Mesodermal cell (in vitro differentiated cells): ENCODE measurements around the gene IGLON5. TPM values are rescaled to one million over a fixed set of nuclear protein-coding genes. Genes with fewer than 3 reads are reported as not detected.
A peak's percentile ranks its signal among the peaks of the same experiment; 100 is the strongest.

ENCODE experiments used
- H3K27ac ChIP-seq: 2 replicates; pipeline ENCODE4 v1.7.0; 2013; ENCODE audit warnings: mild to moderate bottlenecking, low read depth, low read length, moderate library complexity; ENCODE audit not compliant: severe bottlenecking
- H3K36me3 ChIP-seq: 2 replicates; pipeline ENCODE4 v1.7.1; 2013; ENCODE audit warnings: mild to moderate bottlenecking, low read length, moderate library complexity; ENCODE audit not compliant: control insufficient read depth, insufficient read depth
- H3K4me1 ChIP-seq: one replicate; pipeline ENCODE4 v1.7.1; 2013; ENCODE audit warnings: mild to moderate bottlenecking, low read length; ENCODE audit not compliant: insufficient read depth, control insufficient read depth, poor library complexity, severe bottlenecking
- H3K4me3 ChIP-seq: 2 replicates; pipeline ENCODE4 v1.7.0; 2013; ENCODE audit warnings: low read length, control low read depth, mild to moderate bottlenecking; ENCODE audit not compliant: insufficient read depth, poor library complexity, severe bottlenecking; ENCODE audit errors: extremely low read depth
- H3K9me3 ChIP-seq: 2 replicates; pipeline ENCODE4 v1.7.1; 2013; ENCODE audit warnings: mild to moderate bottlenecking, low read length, moderate library complexity; ENCODE audit not compliant: control insufficient read depth
- WGBS, 2 experiments: methylation state at CpG; one replicate each; pipeline ENCODE4 v1.1.5; 2013; ENCODE audit warnings: missing lambda C conversion rate in 2 of 2; ENCODE audit not compliant: insufficient coverage in 2 of 2; 5-methylcytosine and 5-hydroxymethylcytosine counted together
- polyA plus RNA-seq, 2 experiments: library from polyadenylated mRNA; stranded (reverse); fragments of 50-300 nt; gene quantifications; one replicate each; pipeline ENCODE4 v1.2.3, GENCODE V29; 2013

IGLON5 gene
- polyA plus RNA-seq (2013, experiment 1 of 2) = 50.1 TPM
- 38.4 TPM for polyA plus RNA-seq (2013, experiment 2 of 2)

DNA sequence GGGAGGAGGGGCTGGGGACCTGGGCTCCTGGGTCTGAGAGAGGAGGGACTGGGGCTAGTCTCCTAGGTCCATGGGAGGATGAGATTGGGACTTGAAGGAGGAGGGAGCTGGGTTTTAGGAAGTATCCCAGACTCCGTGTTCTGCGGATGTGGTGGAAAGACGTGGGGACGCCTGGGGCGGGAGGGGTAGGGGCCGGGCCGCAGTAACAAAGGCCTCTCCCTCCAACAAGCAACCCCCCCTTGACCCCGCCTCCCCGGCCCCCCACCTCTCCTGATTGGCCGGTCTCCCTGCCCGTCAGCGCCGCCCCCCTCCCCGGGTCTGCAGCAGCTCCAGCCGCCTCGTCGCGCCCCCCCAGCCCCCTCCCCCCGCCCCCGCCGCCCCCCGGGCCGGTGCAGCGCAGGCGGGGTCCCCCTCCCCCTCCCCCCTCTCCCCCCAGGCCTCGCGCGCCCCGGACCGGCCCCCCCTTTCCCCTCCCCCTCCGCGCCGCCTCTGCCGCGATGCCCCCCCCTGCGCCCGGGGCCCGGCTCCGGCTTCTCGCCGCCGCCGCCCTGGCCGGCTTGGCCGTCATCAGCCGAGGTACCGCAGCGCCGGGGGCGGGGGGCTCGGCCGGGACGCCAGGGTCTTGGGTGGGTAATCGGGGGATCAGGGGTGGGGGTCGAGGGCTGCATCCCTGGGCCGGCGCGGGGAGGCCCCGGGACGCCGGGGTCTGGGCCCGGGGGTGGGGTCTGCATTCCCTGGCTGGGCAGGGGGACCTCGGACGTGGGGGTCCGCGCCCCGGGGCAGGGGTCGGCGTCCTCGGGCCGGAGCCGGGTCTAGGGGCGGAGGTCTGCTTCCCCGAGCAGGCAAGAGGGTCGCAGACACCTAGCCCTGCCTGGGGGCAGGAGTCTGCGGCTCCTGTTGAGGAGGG lies at the start of gene IGLON5:
TSS of gene IGLON5 (plus strand) at position 294 of the 907 bp plus-strand sequence. CDS start at position 498, 204 bp downstream.
- WGBS, 2 experiments = 2% methylated on average over 10 to 24 of the region's 76 CpGs
- no peak within 1 kb of the TSS for H3K27ac ChIP-seq
- peak within 1 kb of the TSS; percentile 48 for H3K4me3 ChIP-seq
- no peaks in the 10 kb centered on the region for H3K36me3 ChIP-seq
- H3K4me1 ChIP-seq = no peaks in the 10 kb centered on the region
- H3K9me3 ChIP-seq = no peaks in the 10 kb centered on the region

DNA sequence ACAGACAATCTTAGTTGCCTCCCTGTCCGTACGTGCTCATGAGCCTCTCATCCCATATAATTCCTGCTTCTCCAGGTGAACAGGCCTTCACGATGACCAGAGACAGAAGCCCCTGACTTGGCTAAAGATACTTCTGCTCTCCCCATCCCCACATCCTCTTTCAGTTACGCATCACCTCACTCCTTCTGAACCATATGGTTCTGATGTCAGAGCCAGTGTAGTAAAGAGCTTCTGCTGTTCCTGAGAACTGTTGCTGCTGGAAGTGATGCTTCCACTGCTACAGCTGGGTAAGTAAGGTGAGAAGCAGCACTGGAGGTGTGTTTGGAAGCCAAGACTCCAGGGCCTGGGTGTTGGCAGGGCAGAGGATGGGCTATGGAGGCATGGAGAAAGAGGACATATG lies 47.6 kb upstream of the IGLON5 start:
- H3K27ac ChIP-seq = no peak overlapping the region
- no peaks in the 10 kb centered on the region for H3K9me3 ChIP-seq
- no peaks in the 10 kb centered on the region for H3K36me3 ChIP-seq
- H3K4me3 ChIP-seq = no peak overlapping the region
- 90 to 93% methylated on average over 2 to 3 of the region's 4 CpGs for WGBS, 2 experiments
- H3K4me1 ChIP-seq = no peaks in the 10 kb centered on the region

DNA sequence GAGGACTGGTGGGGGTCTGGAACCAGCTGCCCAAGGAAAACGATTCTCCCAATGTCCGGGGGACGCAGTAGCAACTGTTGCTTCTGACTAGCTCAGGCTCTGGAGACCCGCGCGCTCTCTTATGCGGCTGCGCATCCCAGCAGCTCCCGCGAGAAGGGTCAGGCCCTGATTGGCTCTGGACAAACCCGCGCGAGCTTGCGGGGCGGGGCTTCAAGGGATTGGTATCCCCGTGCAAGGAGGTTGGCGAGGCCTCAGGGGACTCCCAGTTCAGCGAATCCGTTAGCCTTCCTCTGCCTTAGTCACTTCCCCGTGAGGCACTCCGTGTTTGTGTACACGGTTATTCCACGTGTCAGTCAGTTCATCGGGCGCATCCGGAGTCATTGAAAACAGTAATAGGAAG lies 40.4 kb upstream of the IGLON5 start:
- no peaks in the 10 kb centered on the region for H3K36me3 ChIP-seq
- no peaks in the 10 kb centered on the region for H3K9me3 ChIP-seq
- no peak overlapping the region for H3K27ac ChIP-seq
- H3K4me1 ChIP-seq = no peaks in the 10 kb centered on the region
- no peak overlapping the region for H3K4me3 ChIP-seq
- WGBS, 2 experiments = 94 to 96% methylated on average over 25 to 26 of the region's 26 CpGs

DNA sequence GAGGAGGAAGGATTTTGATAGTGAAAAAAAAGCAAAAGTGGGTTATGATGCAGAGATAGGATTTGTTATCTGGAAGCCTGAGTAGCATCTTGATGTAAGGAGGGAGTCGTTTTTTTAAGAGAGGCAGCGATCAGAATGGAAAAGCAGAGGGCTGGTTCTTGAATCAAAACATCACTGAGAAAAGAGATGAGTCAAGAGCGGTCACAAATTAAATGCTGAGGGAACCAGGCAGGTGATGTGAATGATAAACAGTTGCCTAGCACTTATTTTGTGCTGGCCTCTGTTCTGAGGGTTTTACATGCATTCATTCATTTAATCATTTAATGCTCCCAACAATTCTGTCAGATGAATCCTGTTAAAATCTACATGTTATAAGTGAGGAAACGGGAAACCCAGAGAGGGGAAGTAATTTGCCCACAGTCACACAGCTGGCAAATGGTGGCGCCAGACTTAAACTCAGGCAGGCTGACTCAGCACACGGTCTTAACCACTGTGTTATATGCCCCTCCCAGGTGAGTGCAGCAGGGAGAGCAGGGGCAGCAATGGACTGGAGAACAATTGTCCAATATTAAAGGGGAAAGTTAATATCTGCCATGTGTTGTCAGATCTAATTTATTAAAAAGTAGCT lies 39.1 kb upstream of the IGLON5 start:
- no peak overlapping the region for H3K4me3 ChIP-seq
- WGBS, 2 experiments = 82 to 84% methylated on average over 5 to 6 of the region's 6 CpGs
- no peaks in the 10 kb centered on the region for H3K4me1 ChIP-seq
- no peaks in the 10 kb centered on the region for H3K36me3 ChIP-seq
- H3K9me3 ChIP-seq = no peaks in the 10 kb centered on the region
- no peak overlapping the region for H3K27ac ChIP-seq

DNA sequence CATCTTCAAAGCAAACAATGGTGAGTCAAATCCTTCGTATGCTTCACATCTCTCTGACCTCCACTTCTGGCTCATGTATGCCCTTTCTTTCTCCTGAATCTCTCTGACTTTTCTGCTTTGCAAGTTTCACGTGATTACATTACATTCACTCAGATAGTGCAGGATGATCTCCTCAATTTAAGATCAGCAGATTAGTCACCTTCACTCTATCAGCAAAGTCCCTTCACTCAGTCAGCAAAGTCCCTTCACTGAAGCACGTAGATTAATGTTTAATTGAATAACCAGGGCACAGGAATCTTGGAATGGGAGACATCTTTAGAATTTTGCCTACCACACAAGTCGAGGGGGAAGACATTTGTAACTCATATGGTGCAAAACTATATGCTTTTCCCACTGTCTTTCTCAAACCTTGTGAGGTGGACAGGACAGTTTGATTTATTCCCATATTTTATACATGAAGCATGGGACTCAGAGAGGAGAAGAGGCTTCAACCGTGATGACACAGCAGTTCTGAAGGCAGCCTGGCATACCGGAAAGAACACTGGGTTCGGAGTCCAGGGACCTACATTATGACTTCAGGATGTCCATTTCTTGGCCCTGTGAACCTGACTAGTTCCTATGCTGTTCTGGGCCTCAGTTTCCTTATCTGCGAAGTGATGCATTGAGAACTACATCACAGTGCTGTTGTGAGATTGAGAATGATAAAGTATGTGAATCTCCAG lies 37.2 kb upstream of the IGLON5 start:
- no peaks in the 10 kb centered on the region for H3K9me3 ChIP-seq
- no peak overlapping the region for H3K4me3 ChIP-seq
- WGBS, 2 experiments = 89 to 95% methylated on average over 5 of the region's 8 CpGs
- no peaks in the 10 kb centered on the region for H3K36me3 ChIP-seq
- no peaks in the 10 kb centered on the region for H3K4me1 ChIP-seq
- no peak overlapping the region for H3K27ac ChIP-seq

DNA sequence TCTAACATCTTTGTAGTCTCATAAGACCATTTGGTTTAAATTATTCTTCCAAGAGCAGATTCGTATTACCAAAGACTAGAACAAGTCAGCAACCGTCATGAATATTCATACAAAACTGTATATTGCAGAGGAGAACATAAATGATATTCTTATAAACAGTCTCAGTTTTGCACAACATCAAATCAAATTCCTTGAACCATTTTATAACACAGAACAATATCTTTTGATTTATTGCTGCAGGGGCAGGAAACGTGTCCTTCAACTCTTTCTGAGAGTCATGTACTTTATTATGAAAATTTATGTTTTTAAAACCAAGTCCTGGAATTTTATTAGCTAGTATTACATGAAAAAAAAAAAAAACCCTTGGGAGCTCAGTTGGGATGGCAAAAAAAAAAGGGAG lies 34.3 kb upstream of the IGLON5 start:
- no peak overlapping the region for H3K27ac ChIP-seq
- H3K4me3 ChIP-seq = no peak overlapping the region
- no CpG with 5 or more reads among the region's 3 CpGs for WGBS, 2 experiments
- no peaks in the 10 kb centered on the region for H3K4me1 ChIP-seq
- H3K36me3 ChIP-seq = no peaks in the 10 kb centered on the region
- peaks cover 3% of the 10 kb centered on the region for H3K9me3 ChIP-seq

DNA sequence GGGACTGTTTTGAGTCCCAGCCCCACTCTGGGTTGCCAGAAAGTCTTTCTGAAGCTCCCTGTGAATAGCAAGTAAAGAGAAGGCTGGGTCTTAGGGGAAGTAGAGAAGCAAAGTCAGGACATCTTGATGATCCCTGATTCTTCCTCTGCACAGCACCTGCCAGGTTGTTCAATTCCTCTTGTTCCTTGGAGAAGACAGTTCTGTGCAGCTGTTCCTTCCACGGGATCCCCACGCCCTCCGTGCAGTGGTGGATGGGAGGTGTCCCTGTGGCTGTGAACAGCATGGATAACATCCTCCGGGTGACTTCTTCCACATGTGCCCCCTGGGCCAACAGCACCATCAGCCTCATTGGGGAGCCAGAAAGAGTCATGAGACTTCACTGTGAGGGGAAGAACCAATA lies 29.1 kb upstream of the IGLON5 start:
- no peaks in the 10 kb centered on the region for H3K36me3 ChIP-seq
- no peak overlapping the region for H3K27ac ChIP-seq
- no peaks in the 10 kb centered on the region for H3K4me1 ChIP-seq
- 82% methylated on average over 2 of the region's 4 CpGs; no CpG with 5 or more reads in 1 of the 2 experiments for WGBS, 2 experiments
- H3K9me3 ChIP-seq = peaks cover 3% of the 10 kb centered on the region
- H3K4me3 ChIP-seq = no peak overlapping the region

DNA sequence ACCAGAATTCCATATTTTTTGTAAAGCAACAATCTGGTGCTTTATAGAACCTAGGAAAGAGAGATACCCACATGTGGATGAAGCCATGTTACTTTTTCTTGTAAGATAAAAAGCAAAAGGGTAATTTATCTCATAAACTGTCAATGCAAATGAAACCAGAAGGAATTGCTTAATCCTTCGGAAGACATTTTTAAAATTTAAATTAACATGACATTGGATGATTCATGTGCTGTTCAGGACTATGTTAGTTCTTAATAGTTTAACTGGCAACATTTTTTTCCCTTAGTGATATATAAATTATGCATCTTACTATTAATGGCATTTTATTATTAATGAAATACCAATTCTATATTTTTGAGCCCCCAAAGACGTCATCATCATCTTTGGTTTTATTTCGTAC lies 25.8 kb upstream of the IGLON5 start:
- no peaks in the 10 kb centered on the region for H3K36me3 ChIP-seq
- WGBS, 2 experiments = no CpG with 5 or more reads among the region's 3 CpGs
- H3K27ac ChIP-seq = no peak overlapping the region
- no peaks in the 10 kb centered on the region for H3K4me1 ChIP-seq
- H3K4me3 ChIP-seq = no peak overlapping the region
- H3K9me3 ChIP-seq = no peaks in the 10 kb centered on the region

DNA sequence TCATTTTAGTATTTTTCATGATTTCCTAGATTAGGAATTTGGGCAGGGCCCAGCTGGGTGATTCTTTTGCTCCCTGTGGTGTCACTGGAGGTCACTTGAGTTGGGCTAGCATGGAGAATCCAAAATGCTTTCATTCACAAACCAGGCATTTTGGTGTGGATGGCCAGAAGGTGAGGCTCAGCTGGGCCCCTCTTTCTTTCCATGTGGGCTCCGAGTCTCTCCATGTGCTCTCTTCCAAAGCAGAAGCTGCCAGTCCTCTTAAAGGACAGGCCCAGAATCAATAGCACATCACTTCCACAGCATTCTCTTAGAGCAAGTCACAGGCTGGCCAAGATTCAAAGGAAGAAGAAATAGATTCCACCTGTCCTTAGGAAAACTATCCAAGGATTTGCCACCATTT lies 21.8 kb upstream of the IGLON5 start:
- no peak overlapping the region for H3K27ac ChIP-seq
- H3K9me3 ChIP-seq = no peaks in the 10 kb centered on the region
- peaks cover 5% of the 10 kb centered on the region for H3K4me1 ChIP-seq
- 86 to 100% methylated on average over 1 of the region's 1 CpG for WGBS, 2 experiments
- H3K4me3 ChIP-seq = no peak overlapping the region
- H3K36me3 ChIP-seq = no peaks in the 10 kb centered on the region

DNA sequence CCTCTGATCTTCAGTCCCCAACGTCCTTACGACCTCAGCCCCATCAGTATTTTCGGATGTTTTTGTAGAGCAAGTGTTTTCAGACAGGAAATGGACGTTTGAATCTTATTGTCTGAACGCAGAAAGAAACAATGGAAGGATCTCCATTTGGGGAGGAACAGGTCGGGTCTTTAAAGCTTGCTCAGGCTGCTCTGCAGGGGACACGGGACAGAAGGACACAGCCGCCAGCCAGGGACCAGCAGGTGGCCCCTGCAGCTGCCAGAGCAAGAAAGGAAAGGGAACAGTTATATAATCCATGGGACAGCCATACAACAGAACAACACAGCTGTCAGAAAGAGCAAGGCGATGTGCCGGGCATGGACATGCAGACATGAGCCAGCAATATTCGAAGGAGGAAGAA lies 18.5 kb upstream of the IGLON5 start:
- WGBS, 2 experiments = 23 to 24% methylated on average over 5 to 6 of the region's 11 CpGs
- H3K27ac ChIP-seq = no peak overlapping the region
- no peak overlapping the region for H3K4me3 ChIP-seq

More for the DNA sequence above, 18.5 kb upstream of the IGLON5 start:
- Histone ChIP-seq H3K9me3 (no peaks in the 10 kb centered on the region), H3K36me3 (no peaks in the 10 kb centered on the region), H3K4me1 (peaks cover 8% of the 10 kb centered on the region)
